K562 (cell line): Measurements from ENCODE around the gene NUCKS1. TPM values are rescaled to one million over a fixed set of nuclear protein-coding genes. Genes with fewer than 3 reads are reported as not detected.

Experiments
- ATAC-seq: fragments of 200-7000 bp; cut with Tn5 transposase; 3 replicates; pipeline ENCODE4 v1.9.1; 2020; ENCODE audit warnings: moderate library complexity
- BruUV-seq: library from RNA; stranded (reverse); fragments of 400-500 nt; replicated peaks from 2 replicates; lab custom pipeline; 2021; lab: Mats Ljungman, UMichigan
- CTCF ChIA-PET: fragments of 300-600 bp; formaldehyde crosslinking; extraction: SDS; loops from one replicate; lab custom pipeline; 2021; ENCODE audit warnings: low intra/inter-chr PET ratio; lab: Yijun Ruan, JAX
- POLR2A ChIA-PET: fragments of 300-600, 350-650 bp; sonication (Branson Sonifier 250); formaldehyde crosslinking; extraction: SDS; loops from one replicate; lab custom pipeline; 2021; ENCODE audit warnings: antibody characterized with exemption, inconsistent platforms; lab: Yijun Ruan, JAX
- DNase-seq, 4 experiments: peaks; one replicate each; pipeline versions ENCODE4 v3.0.0 to v3.0.0-alpha.2; 2011 to 2018; ENCODE audit warnings: low spot score in 3 of 4, mixed read lengths in 3 of 4; ENCODE audit errors: extremely low read depth in 1 of 4
- FAIRE-seq: peaks from 2 replicates; lab custom pipeline; 2011; peaks lifted over from hg19 to GRCh38; lab: Jason Lieb, UNC
- H2AFZ ChIP-seq: 2 replicates; pipeline ENCODE4 v1.6.0; 2011; ENCODE audit warnings: low read depth, low read length, control low read depth, inconsistent platforms
- H3K27ac ChIP-seq: fragments of 200-600 bp; 3 replicates; pipeline ENCODE4 v1.8.0; 2011; ENCODE audit warnings: low read depth, mild to moderate bottlenecking, control low read depth, inconsistent platforms, low read length, moderate library complexity, mixed read lengths; ENCODE audit errors: extremely low read depth
- H3K27me3 ChIP-seq, 2 experiments: fragments of 300-600 bp in 1 of 2; 2 replicates in 1 of 2; 3 replicates in 1 of 2; pipeline versions ENCODE4 v1.6.0 to v1.8.0; 2011; ENCODE audit warnings: inconsistent platforms in 2 of 2, low read length in 2 of 2, mild to moderate bottlenecking in 1 of 2, mixed read lengths in 1 of 2, moderate library complexity in 1 of 2; ENCODE audit not compliant: control insufficient read depth in 2 of 2, insufficient read depth in 2 of 2
- H3K36me3 ChIP-seq: fragments of 300-600 bp; 3 replicates; pipeline ENCODE4 v1.8.0; 2011; ENCODE audit warnings: mild to moderate bottlenecking, low read length, inconsistent platforms; ENCODE audit not compliant: control insufficient read depth, insufficient read depth
- H3K4me1 ChIP-seq, 2 experiments: fragments of 200-600 bp in 1 of 2; replicated peaks in 1 of 2; 2 replicates in 1 of 2; 3 replicates in 1 of 2; pipeline versions ENCODE4 v1.5.1 to v1.8.0; 2011; ENCODE audit warnings: inconsistent platforms in 2 of 2, low read length in 2 of 2, mild to moderate bottlenecking in 1 of 2, mixed read lengths in 1 of 2, moderate library complexity in 1 of 2; ENCODE audit not compliant: control insufficient read depth in 2 of 2, insufficient read depth in 2 of 2
- H3K4me2 ChIP-seq: 2 replicates; pipeline ENCODE4 v1.6.1; 2011; ENCODE audit warnings: low read length, control low read depth, inconsistent platforms, mixed read lengths; ENCODE audit not compliant: insufficient read depth
- H3K4me3 ChIP-seq: fragments of 200-600 bp; sonication (generic), shearing (Covaris generic); 2 replicates; pipeline ENCODE4 v1.5.1; 2016; ENCODE audit warnings: control low read depth, inconsistent platforms
- H3K79me2 ChIP-seq: fragments of 200-600 bp; 3 replicates; pipeline ENCODE4 v1.8.0; 2011; ENCODE audit warnings: low read length, inconsistent platforms; ENCODE audit not compliant: control insufficient read depth, insufficient read depth
- H3K9ac ChIP-seq, 2 experiments: 2 replicates each; pipeline versions ENCODE4 v1.6.0 to v1.6.1; 2011; ENCODE audit warnings: low read depth in 2 of 2, low read length in 2 of 2, control low read depth in 1 of 2, inconsistent platforms in 1 of 2, mild to moderate bottlenecking in 1 of 2, mixed read lengths in 1 of 2; ENCODE audit not compliant: insufficient read depth in 1 of 2
- H3K9me1 ChIP-seq: one replicate; pipeline ENCODE4 v1.6.0; 2011; ENCODE audit warnings: inconsistent platforms, mild to moderate bottlenecking, low read length, moderate library complexity; ENCODE audit not compliant: control insufficient read depth, insufficient read depth
- H3K9me3 ChIP-seq: replicated peaks from 2 replicates; pipeline ENCODE4 v1.5.1; 2011; ENCODE audit warnings: low read depth, low read length, inconsistent platforms; ENCODE audit not compliant: control insufficient read depth, insufficient read depth
- H4K20me1 ChIP-seq: replicated peaks from 2 replicates; pipeline ENCODE4 v1.6.1; 2011; ENCODE audit warnings: low read length, inconsistent platforms, mixed read lengths; ENCODE audit not compliant: control insufficient read depth, insufficient read depth
- PKNOX1 ChIP-seq: fragments of 450-650 bp; IDR thresholded peaks from 2 replicates; pipeline ENCODE4 v1.6.1; 2016
- POLR3A ChIP-seq: IDR thresholded peaks from 2 replicates; pipeline ENCODE4 v1.6.1; 2011; ENCODE audit warnings: borderline replicate concordance, mild to moderate bottlenecking, moderate library complexity; ENCODE audit not compliant: insufficient read length, insufficient read depth; ENCODE audit errors: extremely low read depth
- RBM15 ChIP-seq: fragments of 200-400 bp; formaldehyde crosslinking; IDR thresholded peaks from 2 replicates; pipeline ENCODE4 v1.6.1; 2018; ENCODE audit warnings: mild to moderate bottlenecking, low read length, moderate library complexity; ENCODE audit not compliant: insufficient read depth
- WGBS: fragments of 100-300 bp; shearing (Covaris generic); methylation state at CpG from one replicate; pipeline ENCODE4 v1.1.6; 2016; ENCODE audit warnings: low coverage, mixed read lengths; ENCODE audit not compliant: insufficient coverage; ENCODE audit errors: missing lambda C conversion rate; 5-methylcytosine and 5-hydroxymethylcytosine counted together
- in situ Hi-C: fragments of 300-500 bp; cut with MboI; formaldehyde crosslinking; loops from 4 replicates; pipeline ENCODE4 v1.15.0; 2018; ENCODE audit warnings: inconsistent platforms, mixed read lengths
- intact Hi-C: fragments of 100-400 bp; cut with micrococcal nuclease; formaldehyde crosslinking; loops from 2 replicates; pipeline ENCODE4 v1.14.2; 2022
- polyA plus RNA-seq, 8 experiments: library from polyadenylated mRNA; depleted of rRNA in 4 of 8; stranded (reverse) in 5 of 8; unstranded in 3 of 8; fragments of >200 nt; fragmentation: Nextera tagmentation in 2 of 8; fragmentation: Illumina TruSeq in 1 of 8; extraction: Ambion mirVana in 2 of 8; extraction: Trizol in 1 of 8; gene quantifications; 2 replicates each; pipeline versions ENCODE4 v1.2.1 to v1.2.3, GENCODE V29; 2011 to 2014; ENCODE audit warnings: inconsistent platforms in 1 of 8, missing spikeins in 1 of 8
- total RNA-seq, 7 experiments: library from RNA; depleted of rRNA in 6 of 7; stranded (reverse); fragments of >200 nt in 6 of 7; fragmentation: Illumina TruSeq in 2 of 7; extraction: Trizol in 2 of 7; gene quantifications; 2 replicates each; pipeline versions ENCODE4 v1.2.1 to v1.2.3, GENCODE V29; 2011 to 2021; ENCODE audit warnings: low replicate concordance in 1 of 7
- TF ChIP-seq, protein P1 (sequence below), 2 experiments: IDR thresholded peaks; 2 replicates each; pipeline ENCODE4 v1.6.1; 2011; ENCODE audit warnings: borderline replicate concordance in 1 of 2, control low read depth in 1 of 2, low read depth in 1 of 2, low read length in 1 of 2, mild to moderate bottlenecking in 1 of 2, mixed read lengths in 1 of 2, moderate library complexity in 1 of 2; ENCODE audit not compliant: insufficient read depth in 1 of 2, insufficient read length in 1 of 2, poor library complexity in 1 of 2, severe bottlenecking in 1 of 2; ENCODE audit errors: extremely low read depth in 1 of 2
- TF ChIP-seq, protein P2 (sequence below): sonication (generic); formaldehyde crosslinking; IDR thresholded peaks from 2 replicates; pipeline ENCODE4 v1.8.0; 2022; ENCODE audit warnings: missing genetic modification reagents, mild to moderate bottlenecking, borderline replicate concordance

NUCKS1 gene
- total and polyA plus RNA-seq, 9 of the 15 experiments (the other 6 are each of a cell fraction or from before 2014, with no cell fraction given) = 66.7 to 244 (median 149) TPM

DNA sequence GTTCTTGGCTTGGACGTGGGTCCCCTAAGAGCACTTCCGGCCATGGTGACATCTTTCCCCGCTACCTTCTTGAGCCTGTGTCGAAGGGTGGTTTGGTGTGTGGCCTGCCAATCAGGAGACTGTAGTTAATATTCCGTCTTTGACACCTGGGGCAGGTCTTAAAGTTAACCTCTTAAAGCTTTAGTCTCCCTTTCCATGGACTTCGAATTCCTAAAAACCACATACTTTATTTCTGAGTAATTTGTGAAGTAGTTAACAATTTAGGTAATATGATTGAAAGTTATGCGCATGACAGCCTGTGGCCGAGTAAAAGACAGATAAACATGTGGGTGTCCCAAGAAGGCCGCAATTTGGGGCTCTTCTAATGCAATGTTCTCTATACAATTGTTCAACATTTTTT lies 35.5 kb upstream of the NUCKS1 start:
- FAIRE-seq (no peak), ATAC-seq (no peak)
- intact Hi-C loops = loop anchor here (5.0 to 10.0 kb wide), 2 partner anchors 128 to 191 kb away; no protein-coding TSS in a partner anchor
- H2AFZ ChIP-seq = peak overlapping the region; percentile 2; the same call in 1 of the 2 replicates
- H3K4me2 ChIP-seq = no peak overlapping the region
- POLR2A ChIA-PET = interaction anchor here (1.3 to 1.9 kb wide), 2 partner anchors 10 to 36 kb away, joined by 4 to 7 read pairs; partner anchors contain the start of gene RAB29
- in situ Hi-C loops = no loop called here
- H3K9ac ChIP-seq = no peak overlapping the region
- no peak overlapping the region for H3K4me3 ChIP-seq
- H3K27me3 ChIP-seq = no peaks in the 10 kb centered on the region; a peak in 1 of 5 replicates
- no peaks in the 10 kb centered on the region for H3K9me3 ChIP-seq
- 72% methylated on average over 9 of the region's 9 CpGs for WGBS
- no TSS peak for BruUV-seq
- H3K27ac ChIP-seq = no peak overlapping the region
- CTCF ChIA-PET = no interaction called here
- H3K9me1 ChIP-seq = no peaks in the 10 kb centered on the region
- H3K4me1 ChIP-seq = peaks cover 7 to 20% of the 10 kb centered on the region in 2 experiments; a peak in 4 of 5 replicates
- H3K79me2 ChIP-seq = no peaks in the 10 kb centered on the region
- TF ChIP-seq RBM15 (no peak), PKNOX1 (peak; percentile 35; the same call in 1 of the 2 replicates)
- TF ChIP-seq, all 486 proteins: peak for 1
- Histone ChIP-seq H4K20me1 (no peaks in the 10 kb centered on the region), H3K36me3 (peaks cover under 1% of the 10 kb centered on the region; the same call in 1 of the 3 replicates)
- DNase-seq = no peak

DNA sequence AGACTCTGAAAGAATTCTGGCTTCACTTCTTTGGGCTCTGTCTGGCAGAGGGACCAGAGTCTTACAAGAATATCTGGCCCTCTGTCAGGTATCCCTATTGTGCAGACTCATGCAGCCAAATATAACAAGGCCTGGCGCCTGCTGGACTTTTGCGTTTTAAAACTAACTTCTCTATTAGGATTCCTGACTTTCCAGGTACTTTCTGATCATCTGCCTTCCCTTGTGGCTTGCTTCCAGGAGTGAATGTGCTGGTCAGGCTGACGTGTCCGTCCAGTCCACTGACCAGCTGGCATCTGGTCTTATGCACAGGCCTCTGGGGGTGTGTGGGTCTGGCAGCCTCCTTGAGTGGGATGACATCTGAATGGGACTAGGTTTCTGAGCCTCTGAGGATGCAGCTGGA lies 33.9 kb upstream of the NUCKS1 start:
- in situ Hi-C loops (no loop called here), intact Hi-C loops (loop anchor here (10.0 kb wide), 1 partner anchor 189 kb away; no protein-coding TSS in a partner anchor)
- peaks cover 7 to 20% of the 10 kb centered on the region in 2 experiments; a peak in 4 of 5 replicates for H3K4me1 ChIP-seq
- H4K20me1 ChIP-seq = no peaks in the 10 kb centered on the region
- no peak overlapping the region for H3K4me3 ChIP-seq
- ChIA-PET CTCF (no interaction called here), POLR2A (interaction anchor here (0.8 to 1.3 kb wide), 2 partner anchors 12 to 35 kb away, joined by 3 to 4 read pairs; no protein-coding TSS in a partner anchor)
- H3K27ac ChIP-seq = no peak overlapping the region
- WGBS = 67% methylated on average over 4 of the region's 4 CpGs
- H3K9ac ChIP-seq = no peak overlapping the region
- no peaks in the 10 kb centered on the region for H3K36me3 ChIP-seq
- no peak for FAIRE-seq
- peak; percentile 9; the same call in 1 of the 3 replicates for ATAC-seq
- no peak for DNase-seq
- no peaks in the 10 kb centered on the region for H3K79me2 ChIP-seq
- no peaks in the 10 kb centered on the region for H3K9me3 ChIP-seq
- BruUV-seq = no TSS peak
- H2AFZ ChIP-seq = peak overlapping the region; percentile 25; the same call in 1 of the 2 replicates
- H3K9me1 ChIP-seq = no peaks in the 10 kb centered on the region
- no peaks in the 10 kb centered on the region; a peak in 1 of 5 replicates for H3K27me3 ChIP-seq
- no peak overlapping the region; the same call in 1 of the 2 replicates for H3K4me2 ChIP-seq
- TF ChIP-seq, protein P1, sequence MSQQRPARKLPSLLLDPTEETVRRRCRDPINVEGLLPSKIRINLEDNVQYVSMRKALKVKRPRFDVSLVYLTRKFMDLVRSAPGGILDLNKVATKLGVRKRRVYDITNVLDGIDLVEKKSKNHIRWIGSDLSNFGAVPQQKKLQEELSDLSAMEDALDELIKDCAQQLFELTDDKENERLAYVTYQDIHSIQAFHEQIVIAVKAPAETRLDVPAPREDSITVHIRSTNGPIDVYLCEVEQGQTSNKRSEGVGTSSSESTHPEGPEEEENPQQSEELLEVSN (IDR thresholded peaks at IDR 0.05; ENCODE audit: borderline replicate concordance in 1 of 2, extremely low read depth in 1 of 2, insufficient read depth in 1 of 2, insufficient read length in 1 of 2, low read depth in 1 of 2, low read length in 1 of 2, poor library complexity in 1 of 2, severe bottlenecking in 1 of 2) = no peak
- TF ChIP-seq POLR3A = no peak
- TF ChIP-seq, protein P2, sequence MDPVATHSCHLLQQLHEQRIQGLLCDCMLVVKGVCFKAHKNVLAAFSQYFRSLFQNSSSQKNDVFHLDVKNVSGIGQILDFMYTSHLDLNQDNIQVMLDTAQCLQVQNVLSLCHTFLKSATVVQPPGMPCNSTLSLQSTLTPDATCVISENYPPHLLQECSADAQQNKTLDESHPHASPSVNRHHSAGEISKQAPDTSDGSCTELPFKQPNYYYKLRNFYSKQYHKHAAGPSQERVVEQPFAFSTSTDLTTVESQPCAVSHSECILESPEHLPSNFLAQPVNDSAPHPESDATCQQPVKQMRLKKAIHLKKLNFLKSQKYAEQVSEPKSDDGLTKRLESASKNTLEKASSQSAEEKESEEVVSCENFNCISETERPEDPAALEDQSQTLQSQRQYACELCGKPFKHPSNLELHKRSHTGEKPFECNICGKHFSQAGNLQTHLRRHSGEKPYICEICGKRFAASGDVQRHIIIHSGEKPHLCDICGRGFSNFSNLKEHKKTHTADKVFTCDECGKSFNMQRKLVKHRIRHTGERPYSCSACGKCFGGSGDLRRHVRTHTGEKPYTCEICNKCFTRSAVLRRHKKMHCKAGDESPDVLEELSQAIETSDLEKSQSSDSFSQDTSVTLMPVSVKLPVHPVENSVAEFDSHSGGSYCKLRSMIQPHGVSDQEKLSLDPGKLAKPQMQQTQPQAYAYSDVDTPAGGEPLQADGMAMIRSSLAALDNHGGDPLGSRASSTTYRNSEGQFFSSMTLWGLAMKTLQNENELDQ (CRISPR knock-in tag) = no peak
